ENCODE data around the gene USP47.

- TF ChIP-seq CTCF (IDR thresholded peaks at IDR 0.05) (no peak), EZH2 (IDR thresholded peaks at IDR 0.05) (no peak)
These were observed 24.4 kb downstream of the USP47 start for GRCh38 chr11:11866203-11866602.

All from neural progenitor cell (in vitro differentiated cells).